ENCODE data around the gene RPGR.

The RPGR gene

DNA sequence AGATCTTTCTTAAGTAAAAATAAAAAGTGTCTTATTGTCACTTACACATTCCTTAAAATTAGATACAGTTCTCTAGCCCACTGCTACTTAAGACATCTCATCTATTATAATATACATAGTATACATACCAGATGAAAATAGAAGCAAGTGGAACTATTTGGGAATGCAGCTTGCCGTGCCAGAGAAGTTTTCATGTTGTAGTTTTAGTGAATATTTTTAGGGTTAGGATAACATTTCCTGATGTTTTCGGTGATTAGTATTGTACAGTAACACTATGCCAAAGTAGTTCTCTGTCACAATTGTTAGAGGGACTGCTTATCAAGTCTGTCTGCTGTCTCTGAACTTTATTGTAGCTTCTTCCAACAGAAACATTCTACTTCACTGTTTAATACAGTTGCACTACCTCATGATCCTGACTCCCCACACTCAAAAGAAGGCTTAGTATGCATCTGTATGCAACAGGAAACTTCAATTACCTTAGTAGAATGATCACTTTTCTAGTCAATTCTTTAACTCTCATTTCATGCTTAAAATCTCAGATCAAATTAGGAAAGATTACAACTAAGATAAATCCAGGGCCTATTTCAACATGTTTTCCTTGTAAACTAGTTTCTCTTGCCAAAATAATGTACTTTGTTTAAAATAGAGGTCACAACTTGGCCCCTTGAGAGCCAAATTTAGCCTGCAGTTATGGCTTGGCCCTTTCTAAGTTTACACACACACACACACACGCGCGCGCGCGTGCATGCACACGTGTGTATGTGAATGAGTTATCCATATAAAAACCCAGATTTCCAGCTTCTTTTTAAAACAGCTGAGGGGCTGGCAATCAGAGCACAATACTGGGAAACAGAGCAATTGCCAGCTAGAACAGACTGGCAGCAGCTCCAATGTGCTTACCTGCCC, 64.3 kb downstream of the RPGR start:
- FAIRE-seq, result no peak
- no peak for DNase-seq (ENCODE audit: insufficient read length, low spot score)

DNA sequence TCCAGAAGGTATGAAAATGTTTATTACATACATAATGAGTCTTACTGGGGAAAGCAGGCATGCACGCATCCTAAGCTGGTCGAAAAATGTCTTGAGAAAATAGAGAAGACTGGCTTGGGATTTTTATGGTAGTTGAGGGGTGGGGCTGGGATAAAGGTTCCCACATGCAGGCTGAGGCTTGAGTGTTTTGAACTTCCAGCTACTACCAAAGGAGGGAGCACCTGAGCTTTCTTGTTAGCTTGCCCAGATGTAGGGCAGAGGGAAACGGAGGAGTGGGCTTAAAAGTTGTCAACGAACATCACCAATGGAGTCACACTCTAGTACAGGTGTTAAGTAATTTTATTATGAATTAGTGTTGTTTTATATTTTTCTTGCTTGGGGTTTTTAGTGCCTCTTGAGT, 67.1 kb downstream of the RPGR start:
- FAIRE-seq, result peak; percentile 48
- peak; percentile 13 for DNase-seq (ENCODE audit: insufficient read length, low spot score)

DNA sequence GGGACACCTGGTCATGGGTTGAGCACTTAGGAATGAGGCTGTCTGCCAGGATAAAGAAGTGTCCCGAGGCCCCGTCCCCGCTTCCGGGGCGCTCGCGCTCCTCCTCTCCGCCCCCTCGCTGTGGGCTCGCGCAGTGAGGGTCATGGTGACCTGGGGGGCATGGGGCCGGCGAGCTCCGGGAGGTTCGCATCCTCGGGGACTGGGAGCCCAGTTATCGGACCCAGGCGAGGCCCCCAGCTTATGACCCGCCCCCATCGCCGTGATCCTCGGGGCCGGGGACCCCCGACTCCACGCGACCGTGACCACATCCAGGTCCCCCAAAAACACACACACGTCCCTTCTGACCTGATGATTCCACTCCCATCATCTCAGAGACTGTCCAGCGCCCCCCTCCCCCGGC, 71.3 kb downstream of the RPGR start:
- DNase-seq (ENCODE audit: insufficient read length, low spot score) (no peak), FAIRE-seq (no peak)

DNA sequence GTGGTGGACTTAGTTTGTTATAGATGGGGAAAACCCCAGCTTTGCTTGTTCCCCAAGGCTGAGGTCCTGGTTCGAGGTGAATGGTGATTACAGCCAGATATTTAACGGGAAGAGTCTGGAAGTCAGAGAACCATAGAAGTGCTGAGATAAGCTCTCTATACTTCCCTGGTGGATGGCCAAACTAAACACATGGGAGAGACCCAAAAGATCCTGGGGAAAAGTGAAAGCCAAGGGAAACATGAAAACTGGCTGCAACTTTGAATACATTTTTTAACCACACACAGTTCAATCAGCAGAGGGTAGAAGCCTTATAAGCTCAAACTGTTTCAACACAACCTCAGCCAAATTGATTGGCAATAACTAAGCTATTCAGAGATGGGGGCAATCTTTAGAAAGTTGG, 77.3 kb downstream of the RPGR start:
- no peak for DNase-seq (ENCODE audit: insufficient read length, low spot score)
- FAIRE-seq, result no peak

DNA sequence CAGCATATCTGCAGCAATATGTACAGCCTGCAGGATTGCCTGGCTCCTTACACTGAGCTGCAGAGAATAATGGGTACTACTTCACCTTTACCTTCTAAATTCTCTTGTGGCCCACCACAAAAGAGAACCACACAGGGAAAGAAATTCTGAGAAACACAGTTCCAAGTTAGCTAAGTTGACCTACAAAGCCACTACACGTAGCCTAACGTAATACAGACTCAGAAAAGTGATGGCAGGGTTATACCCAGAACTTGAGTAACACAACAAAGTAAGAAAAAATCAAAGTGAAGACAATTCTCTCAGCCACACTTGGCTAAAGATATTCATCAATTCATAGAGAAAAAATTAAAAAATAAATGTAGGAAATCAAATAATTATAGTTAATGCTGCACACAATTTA, 80.3 kb downstream of the RPGR start:
- DNase-seq (ENCODE audit: insufficient read length, low spot score) (no peak), FAIRE-seq (no peak)

DNA sequence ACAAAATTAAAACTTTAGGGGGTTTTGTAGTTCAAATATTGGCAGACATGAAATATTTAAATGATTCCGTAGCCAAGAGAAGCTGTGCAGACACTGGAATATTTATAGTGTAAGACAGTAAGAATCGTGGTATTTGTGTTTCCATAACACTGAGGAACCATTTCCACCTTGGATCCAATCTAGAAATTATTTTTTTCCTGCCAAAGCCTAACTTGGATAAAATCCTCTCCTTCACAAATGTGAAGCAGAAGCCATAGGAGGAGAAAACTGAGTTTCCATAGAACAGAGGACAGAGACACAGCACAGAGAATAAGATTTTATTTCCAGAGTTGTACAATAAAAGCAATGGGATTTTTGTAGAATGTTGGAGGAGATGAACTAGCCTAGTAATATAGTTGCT, 86.8 kb downstream of the RPGR start:
- DNase-seq (ENCODE audit: insufficient read length, low spot score), result no peak
- FAIRE-seq, result no peak

DNA sequence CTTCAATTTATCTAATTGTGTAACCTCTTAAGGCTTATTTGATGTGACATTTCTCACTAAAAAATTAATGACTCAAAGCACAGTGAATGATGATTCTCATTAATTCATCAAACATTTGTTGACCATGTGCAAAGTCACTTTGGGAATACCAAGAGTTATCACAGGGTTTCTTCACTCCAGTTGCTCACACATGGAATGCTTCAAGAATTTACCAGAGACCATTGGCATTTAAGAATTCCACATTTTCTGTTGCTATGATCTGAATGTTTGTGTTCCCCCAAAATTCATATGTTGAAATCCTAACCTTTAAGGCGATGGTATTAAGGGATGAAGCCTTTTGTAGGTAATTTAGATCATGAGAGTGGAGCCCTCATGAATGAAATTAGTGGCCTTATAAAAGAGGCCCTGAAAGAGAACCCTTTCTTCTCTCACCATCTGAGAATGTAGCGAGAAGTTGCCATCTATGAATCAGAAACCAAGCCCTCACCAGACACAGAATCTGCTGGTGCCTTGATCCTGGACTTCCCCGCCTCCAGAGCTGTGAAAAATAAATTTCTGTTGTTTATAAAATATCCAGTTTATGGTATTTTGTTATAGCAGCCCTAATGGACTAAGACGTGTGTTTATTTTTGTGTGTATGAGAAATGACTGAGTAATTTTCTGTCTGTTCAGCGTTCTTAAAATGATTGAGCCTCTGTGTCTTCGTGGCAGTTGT, 90.3 kb downstream of the RPGR start:
- DNase-seq (ENCODE audit: insufficient read length, low spot score) (no peak), FAIRE-seq (no peak)

DNA sequence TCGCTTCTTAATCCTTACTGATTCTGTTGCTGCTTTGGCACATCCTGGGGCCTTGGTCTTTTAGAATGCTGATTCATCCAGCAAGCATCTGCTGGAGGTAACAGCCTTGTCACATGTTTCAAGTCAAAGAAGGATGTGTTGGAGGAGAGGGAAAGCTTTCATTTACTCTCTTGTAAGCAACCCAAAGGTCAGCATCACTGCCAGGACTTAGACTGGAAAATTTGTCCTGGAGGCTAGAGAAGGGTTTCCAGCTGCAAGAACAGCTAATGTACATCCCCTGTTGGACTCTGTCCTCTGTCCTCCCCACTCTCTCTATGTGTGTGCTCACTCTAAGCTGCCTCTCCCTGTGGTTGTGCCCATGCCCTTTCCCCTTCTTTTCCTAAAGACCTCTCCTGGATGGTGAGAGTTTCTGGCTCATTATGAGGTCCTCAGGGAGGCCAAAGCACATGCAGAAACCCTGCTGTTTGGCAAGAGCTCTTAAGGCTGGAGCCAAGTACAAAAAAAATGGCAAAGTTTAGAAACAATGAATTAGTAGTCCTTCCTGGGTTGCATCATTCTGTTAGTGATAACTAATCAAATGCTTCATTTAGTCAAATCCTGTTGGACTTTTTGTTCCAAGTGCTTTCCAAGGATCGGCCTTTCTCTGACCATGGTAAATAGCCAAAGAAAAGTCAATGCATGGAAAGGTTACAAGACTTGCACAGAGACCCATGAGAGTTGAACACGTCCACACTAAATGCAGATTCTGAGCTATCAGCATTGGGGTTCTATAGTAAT, 93.2 kb downstream of the RPGR start:
- no peak for FAIRE-seq
- no peak for DNase-seq (ENCODE audit: insufficient read length, low spot score)

DNA sequence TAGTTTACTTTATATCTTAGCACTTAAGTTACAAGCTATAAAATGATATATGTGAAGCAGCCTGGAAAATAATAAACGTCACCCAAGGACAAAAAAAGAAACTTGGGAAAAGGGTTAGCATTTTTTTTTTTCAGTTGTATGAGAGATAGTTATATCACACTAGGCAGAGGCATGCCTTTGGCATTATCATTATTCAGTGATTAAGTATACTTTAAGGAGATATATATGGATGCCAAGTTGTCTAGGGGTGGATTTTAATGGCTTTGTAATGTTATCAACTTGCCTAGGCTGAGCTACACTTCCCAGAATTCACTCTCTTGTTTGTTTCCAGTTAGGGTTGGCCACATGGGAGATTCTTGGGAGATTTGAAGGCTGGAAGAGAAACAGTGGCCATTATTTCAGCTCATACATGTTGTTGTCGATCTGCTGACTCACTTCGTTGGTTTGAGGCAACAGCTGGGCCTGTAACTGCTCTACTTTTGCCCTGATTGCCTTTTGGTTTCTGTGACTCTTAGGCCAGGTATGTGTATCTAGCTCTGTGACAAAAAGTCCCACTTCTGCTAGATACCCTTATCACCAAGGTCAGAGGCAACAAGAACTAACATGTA, 95.1 kb downstream of the RPGR start:
- FAIRE-seq (no peak), DNase-seq (ENCODE audit: insufficient read length, low spot score) (no peak)

DNA sequence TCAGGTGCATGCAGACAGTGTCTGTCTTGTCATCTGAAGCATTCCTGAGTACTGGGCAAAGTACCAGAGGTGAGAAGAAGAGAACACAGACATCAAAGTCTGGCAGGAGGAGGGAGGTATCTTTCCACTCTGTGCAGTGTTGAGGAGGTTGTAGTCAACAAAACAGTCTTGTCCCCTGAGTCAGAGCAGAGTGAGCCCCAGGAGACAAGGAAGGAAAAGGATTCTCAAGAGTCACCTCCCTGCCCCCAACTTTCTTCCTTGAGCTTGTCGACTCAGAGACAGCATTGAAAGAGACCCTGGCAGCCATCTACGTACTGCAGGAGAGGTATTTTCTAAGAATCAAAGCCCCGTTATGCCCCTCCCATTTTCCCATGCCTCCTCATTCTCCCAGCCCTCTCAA, 102.2 kb downstream of the RPGR start:
- no peak for FAIRE-seq
- no peak for DNase-seq (ENCODE audit: insufficient read length, low spot score)

DNA sequence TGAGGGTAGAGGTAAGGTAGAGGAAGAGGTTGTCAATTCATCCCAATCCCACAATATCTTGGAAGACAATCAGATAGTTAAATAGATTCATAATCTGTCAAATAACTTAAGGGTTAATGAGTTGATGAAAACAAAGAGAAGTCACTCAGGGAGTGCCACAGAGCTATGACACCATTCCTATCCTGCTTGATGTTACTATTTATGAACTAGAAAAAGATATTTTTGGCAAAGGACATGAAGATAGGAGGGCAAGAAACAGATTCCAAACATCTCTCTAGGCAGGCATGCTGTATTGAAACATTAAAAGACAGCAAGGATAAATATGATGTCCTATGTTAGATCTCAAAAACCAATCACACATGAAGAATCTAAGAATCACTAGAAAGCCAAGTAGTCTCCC, 103.1 kb downstream of the RPGR start:
- no peak for FAIRE-seq
- DNase-seq (ENCODE audit: insufficient read length, low spot score), result no peak

DNA sequence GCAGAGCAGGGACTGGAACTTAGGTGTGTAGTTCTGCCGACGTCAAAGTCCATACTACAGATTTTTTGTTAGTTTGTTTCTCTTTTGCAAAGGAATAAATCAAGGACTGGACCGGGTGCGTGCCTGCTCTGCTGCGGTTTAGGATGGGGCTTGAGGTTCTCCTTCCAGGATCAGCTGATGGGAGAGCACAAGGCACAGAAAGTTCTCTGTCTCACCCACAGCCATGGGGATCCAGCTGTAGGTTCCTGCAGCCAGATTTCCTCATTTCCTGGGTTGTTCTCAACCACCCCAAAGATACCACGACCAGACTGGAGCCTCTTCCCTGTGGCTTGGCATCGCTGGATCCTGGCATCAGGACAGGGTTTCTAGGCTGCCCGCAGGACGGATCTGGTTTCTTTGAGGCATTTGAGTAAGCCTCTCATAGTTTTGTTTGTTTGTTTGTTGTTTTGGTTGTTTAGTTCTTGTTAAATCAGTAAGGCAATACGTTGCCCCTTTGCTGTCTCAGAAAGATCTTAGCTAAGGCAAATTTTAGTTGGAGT, 105.8 kb downstream of the RPGR start:
- no peak for DNase-seq (ENCODE audit: insufficient read length, low spot score)
- peak; percentile 26 for FAIRE-seq

DNA sequence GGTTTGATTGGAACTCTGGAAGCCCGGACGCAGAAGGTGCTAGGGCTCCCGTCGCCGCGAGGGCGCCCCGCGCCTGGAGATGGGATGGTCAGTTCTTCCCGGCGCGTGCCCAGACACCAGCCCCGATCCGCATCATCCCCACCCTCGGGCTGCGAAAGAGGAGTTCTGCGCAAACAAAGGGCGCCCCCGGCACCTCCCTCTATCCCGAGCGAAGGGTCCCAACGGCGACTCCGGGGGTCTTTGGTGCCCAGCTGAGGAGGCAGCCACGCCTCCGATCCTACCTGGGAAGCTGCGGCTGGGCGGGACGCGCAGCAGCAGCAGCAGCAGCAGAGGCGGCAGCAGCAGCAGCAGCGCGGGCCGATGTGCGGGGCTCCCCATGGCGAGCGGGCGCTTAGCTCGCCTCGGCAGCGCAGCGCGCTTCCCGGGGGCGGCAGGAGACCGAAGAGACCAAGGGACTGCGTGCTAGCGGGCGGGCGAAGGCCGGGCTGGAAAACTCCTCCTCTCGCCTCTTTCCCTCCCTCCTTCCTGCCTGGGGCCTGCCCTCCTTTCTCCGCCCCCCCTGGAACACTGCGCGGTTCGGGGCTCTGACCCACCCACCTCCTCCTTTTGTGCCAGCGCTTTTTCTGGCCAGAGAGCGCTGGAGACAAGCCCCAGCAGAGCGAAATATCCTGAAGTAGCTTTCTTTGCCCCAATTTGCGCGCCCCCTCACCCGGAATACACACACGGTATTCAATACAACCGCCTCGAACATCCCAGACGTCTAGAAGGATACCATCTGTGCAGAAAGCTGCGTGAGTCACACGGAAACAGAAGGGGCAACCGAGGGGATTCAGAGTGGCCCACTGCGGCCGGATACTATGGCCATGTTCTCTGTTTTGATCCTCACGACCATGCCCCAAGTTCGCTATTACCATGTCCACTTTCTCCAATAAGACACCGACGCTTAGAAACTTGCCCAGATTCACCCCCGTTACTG, 106.6 kb downstream of the RPGR start, which contains the start of gene SRPX:
Gene SRPX, minus strand, starts transcription at position 457 of the 976 bp plus-strand sequence. Its CDS starts 79 bp downstream, at position 378.
- no peak for FAIRE-seq

DNA sequence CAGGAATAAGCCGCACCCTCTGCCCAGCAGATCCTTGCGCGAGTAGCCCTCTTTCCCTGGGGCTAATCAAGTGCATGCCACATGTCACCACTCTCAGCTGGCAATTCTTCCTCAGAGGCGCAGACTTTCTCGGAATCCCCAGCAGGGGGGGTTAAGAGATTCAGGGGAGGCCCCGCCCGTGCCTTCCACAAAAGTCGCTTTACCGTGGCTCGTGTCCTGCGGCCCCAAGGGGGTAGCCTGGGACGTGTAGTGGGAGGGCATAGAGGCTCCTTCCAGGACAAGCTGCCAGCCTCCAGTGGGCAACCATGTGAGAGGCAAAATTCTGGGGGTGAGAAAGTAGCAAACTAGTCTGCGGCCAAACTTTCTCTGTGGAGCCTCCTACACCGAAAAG, 107.3 kb downstream of the RPGR start:
- FAIRE-seq (no peak), DNase-seq (ENCODE audit: insufficient read length, low spot score) (no peak)

More for the DNA sequence above, 106.6 kb downstream of the RPGR start, which contains the start of gene SRPX:
- DNase-seq (ENCODE audit: insufficient read length, low spot score), result no peak
